Activated T-cell treated with anti-CD3 and anti-CD28 coated beads, Interleukin-2, amount 50 U/mL, for 24 hours (primary cell): ENCODE data around the gene DNAJB11.
A peak's percentile ranks its signal among the peaks of the same experiment; 100 is the strongest.
"Not testable (repeated sequence)": the region's sequence is repeated elsewhere in the genome, so short reads cannot be mapped to it uniquely, and the experiment has no call there.

Source experiments
- DNase-seq: peaks from one replicate; pipeline ENCODE4 v3.0.0-alpha.2; 2020
- H3K27ac Mint-ChIP-seq: 2 replicates; pipeline ENCODE4 v1.8.0; 2020; ENCODE audit warnings: mild to moderate bottlenecking, mixed read lengths
- H3K27me3 Mint-ChIP-seq: 2 replicates; pipeline ENCODE4 v1.8.0; 2020; ENCODE audit warnings: mixed read lengths
- H3K36me3 Mint-ChIP-seq: 2 replicates; pipeline ENCODE4 v1.8.0; 2020; ENCODE audit warnings: low read depth, mixed read lengths
- H3K4me1 Mint-ChIP-seq: 2 replicates; pipeline ENCODE4 v1.8.0; 2020; ENCODE audit warnings: low read depth, mixed read lengths
- H3K4me3 Mint-ChIP-seq: 2 replicates; pipeline ENCODE4 v1.8.0; 2020; ENCODE audit warnings: mild to moderate bottlenecking, moderate library complexity, mixed read lengths
- H3K9me3 Mint-ChIP-seq: 2 replicates; pipeline ENCODE4 v1.8.0; 2020; ENCODE audit warnings: mixed read lengths

The DNAJB11 gene

GRCh38 chr3:186570096-186570940, at the start of gene DNAJB11:
TSS of gene DNAJB11 (plus strand) at chr3:186570720. CDS start at chr3:186570898, 178 bp downstream.
- Mint-ChIP-seq H3K4me1 (peaks cover 55% of the 10 kb centered on the region), H3K27ac (peak within 1 kb of the TSS; percentile 98), H3K9me3 (no peaks in the 10 kb centered on the region), H3K27me3 (no peaks in the 10 kb centered on the region), H3K4me3 (peak within 1 kb of the TSS; percentile 94), H3K36me3 (peaks cover 68% of the 10 kb centered on the region)
- peak; percentile 96 for DNase-seq

- peak overlapping the region; percentile 62 for H3K27ac Mint-ChIP-seq
- no peaks in the 10 kb centered on the region for H3K27me3 Mint-ChIP-seq
- H3K4me1 Mint-ChIP-seq: peaks cover 69% of the 10 kb centered on the region
- no peaks in the 10 kb centered on the region for H3K36me3 Mint-ChIP-seq
- peaks cover 5% of the 10 kb centered on the region for H3K9me3 Mint-ChIP-seq
- peak overlapping the region; percentile 40 for H3K4me3 Mint-ChIP-seq
- peak; percentile 59 for DNase-seq
These were observed 49.3 kb upstream of the DNAJB11 start for GRCh38 chr3:186520957-186521842.

- peaks cover under 1% of the 10 kb centered on the region for H3K9me3 Mint-ChIP-seq
- no peak for DNase-seq
- H3K4me1 Mint-ChIP-seq: peaks cover 62% of the 10 kb centered on the region
- no peak overlapping the region for H3K27ac Mint-ChIP-seq
- peaks cover 3% of the 10 kb centered on the region for H3K36me3 Mint-ChIP-seq
- H3K4me3 Mint-ChIP-seq: no peak overlapping the region
- no peaks in the 10 kb centered on the region for H3K27me3 Mint-ChIP-seq
These were observed 47.5 kb upstream of the DNAJB11 start for GRCh38 chr3:186523022-186523421.

- Mint-ChIP-seq H3K4me1 (peaks cover 59% of the 10 kb centered on the region), H3K4me3 (no peak overlapping the region), H3K36me3 (peaks cover 3% of the 10 kb centered on the region), H3K27me3 (no peaks in the 10 kb centered on the region), H3K27ac (no peak overlapping the region), H3K9me3 (no peaks in the 10 kb centered on the region)
- no peak for DNase-seq
These were observed 47.1 kb upstream of the DNAJB11 start for GRCh38 chr3:186523434-186523833.

GRCh38 chr3:186524616-186525015, 45.9 kb upstream of the DNAJB11 start:
- Mint-ChIP-seq H3K4me3 (no peak overlapping the region), H3K27ac (no peak overlapping the region), H3K36me3 (peaks cover 3% of the 10 kb centered on the region), H3K4me1 (peaks cover 59% of the 10 kb centered on the region), H3K27me3 (no peaks in the 10 kb centered on the region), H3K9me3 (no peaks in the 10 kb centered on the region)
- no peak for DNase-seq

- no peaks in the 10 kb centered on the region for H3K9me3 Mint-ChIP-seq
- peaks cover 56% of the 10 kb centered on the region for H3K4me1 Mint-ChIP-seq
These were observed 44.9 kb upstream of the DNAJB11 start for GRCh38 chr3:186525369-186526255.

GRCh38 chr3:186526256-186526606, 44.3 kb upstream of the DNAJB11 start:
- H3K27me3 Mint-ChIP-seq: no peaks in the 10 kb centered on the region
- H3K4me3 Mint-ChIP-seq: no peak overlapping the region
- no peaks in the 10 kb centered on the region for H3K9me3 Mint-ChIP-seq
- peaks cover 56% of the 10 kb centered on the region for H3K4me1 Mint-ChIP-seq
- no peak for DNase-seq
- no peak overlapping the region for H3K27ac Mint-ChIP-seq
- peaks cover 7% of the 10 kb centered on the region for H3K36me3 Mint-ChIP-seq

More at GRCh38 chr3:186525369-186526255, 44.9 kb upstream of the DNAJB11 start:
- H3K27ac Mint-ChIP-seq: no peak overlapping the region
- DNase-seq: no peak
- no peaks in the 10 kb centered on the region for H3K27me3 Mint-ChIP-seq
- H3K36me3 Mint-ChIP-seq: peaks cover 6% of the 10 kb centered on the region
- H3K4me3 Mint-ChIP-seq: no peak overlapping the region

- Mint-ChIP-seq H3K36me3 (peaks cover 13% of the 10 kb centered on the region), H3K4me1 (peaks cover 67% of the 10 kb centered on the region), H3K27ac (no peak overlapping the region), H3K4me3 (no peak overlapping the region), H3K27me3 (no peaks in the 10 kb centered on the region), H3K9me3 (no peaks in the 10 kb centered on the region)
- DNase-seq: no peak
These were observed 41.1 kb upstream of the DNAJB11 start for GRCh38 chr3:186529201-186529999.

- H3K36me3 Mint-ChIP-seq: peaks cover 13% of the 10 kb centered on the region
- H3K27ac Mint-ChIP-seq: no peak overlapping the region
- no peaks in the 10 kb centered on the region for H3K9me3 Mint-ChIP-seq
- H3K4me1 Mint-ChIP-seq: peaks cover 77% of the 10 kb centered on the region
- no peak for DNase-seq
- no peak overlapping the region for H3K4me3 Mint-ChIP-seq
- no peaks in the 10 kb centered on the region for H3K27me3 Mint-ChIP-seq
These were observed 40.1 kb upstream of the DNAJB11 start for GRCh38 chr3:186530415-186530814.

- peaks cover 82% of the 10 kb centered on the region for H3K4me1 Mint-ChIP-seq
- not testable (repeated sequence) for H3K9me3 Mint-ChIP-seq, DNase-seq, H3K4me3 Mint-ChIP-seq, H3K27me3 Mint-ChIP-seq, H3K27ac Mint-ChIP-seq
- H3K36me3 Mint-ChIP-seq: peaks cover 16% of the 10 kb centered on the region
These were observed 38.8 kb upstream of the DNAJB11 start for GRCh38 chr3:186531694-186532093.

GRCh38 chr3:186532598-186533072, 37.9 kb upstream of the DNAJB11 start:
- H3K36me3 Mint-ChIP-seq: peaks cover 20% of the 10 kb centered on the region
- peaks cover 86% of the 10 kb centered on the region for H3K4me1 Mint-ChIP-seq
- peak overlapping the region; percentile 79 for H3K27ac Mint-ChIP-seq
- no peaks in the 10 kb centered on the region for H3K9me3 Mint-ChIP-seq
- no peak overlapping the region for H3K4me3 Mint-ChIP-seq
- no peak for DNase-seq
- no peaks in the 10 kb centered on the region for H3K27me3 Mint-ChIP-seq

- no peaks in the 10 kb centered on the region for H3K27me3 Mint-ChIP-seq
- H3K36me3 Mint-ChIP-seq: peaks cover 32% of the 10 kb centered on the region
- H3K4me3 Mint-ChIP-seq: peak overlapping the region; percentile 68
- peak; percentile 61 for DNase-seq
- peaks cover 94% of the 10 kb centered on the region for H3K4me1 Mint-ChIP-seq
- H3K9me3 Mint-ChIP-seq: no peaks in the 10 kb centered on the region
- H3K27ac Mint-ChIP-seq: peak overlapping the region; percentile 99
These were observed 36.3 kb upstream of the DNAJB11 start for GRCh38 chr3:186534113-186534669.
